Adrenal gland (tissue), 5 donors: ENCODE measurements around the gene COL17A1.

Experiments used
- CTCF ChIP-seq, 6 experiments: fragments of 450-650 bp in 4 of 6; fragments of 200-600 bp in 2 of 6; sonication (generic) in 1 of 6; IDR thresholded peaks; 1 replicate in 5 of 6; 2 replicates in 1 of 6; pipeline versions ENCODE4 v1.5.1 to v1.8.0; 2016 to 2021; ENCODE audit warnings: antibody characterized with exemption in 6 of 6, mild to moderate bottlenecking in 2 of 6, moderate library complexity in 1 of 6
- POLR2A ChIP-seq, 2 donors: fragments of 450-650 bp; IDR thresholded peaks; one replicate each; pipeline ENCODE4 v1.6.1; 2017; ENCODE audit warnings: antibody characterized with exemption in 2 of 2, mild to moderate bottlenecking in 2 of 2, moderate library complexity in 1 of 2
- donor health status: DM: no; HTN: no; CAD: no.

- TF ChIP-seq CTCF (IDR thresholded peaks at IDR 0.05), result no peak
- TF ChIP-seq POLR2A (IDR thresholded peaks at IDR 0.05), result no peak
Observed at GRCh38 chr10:104018471-104018870, 67.2 kb downstream of the COL17A1 start.
